Panc1 (cell line): Measurements from ENCODE around the gene ASIC1. TPM values are rescaled to one million over a fixed set of nuclear protein-coding genes. Genes with fewer than 3 reads are reported as not detected.

Source experiments
- ATAC-seq: fragments of 200-7000 bp; cut with Tn5 transposase; 2 replicates; pipeline ENCODE4 v1.9.1; 2020; ENCODE audit warnings: mild to moderate bottlenecking, moderate library complexity
- BruUV-seq: library from RNA; stranded (reverse); fragments of 400-500 nt; replicated peaks from 2 replicates; lab custom pipeline; 2021; lab: Mats Ljungman, UMichigan
- CTCF ChIA-PET: fragments of 300-600 bp; sonication (Branson Sonifier 250); formaldehyde crosslinking; loops from one replicate; lab custom pipeline; 2022; ENCODE audit warnings: antibody characterized with exemption; lab: Charles Lee
- POLR2A ChIA-PET: fragments of 300-600 bp; sonication (Branson Sonifier 250); formaldehyde crosslinking; loops from one replicate; lab custom pipeline; 2022; ENCODE audit warnings: antibody characterized with exemption; lab: Charles Lee
- DNase-seq: peaks from one replicate; pipeline ENCODE4 v3.0.0-alpha.2; 2010; ENCODE audit warnings: low read depth, low spot score
- H3K27ac ChIP-seq: 2 replicates; pipeline ENCODE4 v1.5.1; 2011; ENCODE audit warnings: mild to moderate bottlenecking, low read length, inconsistent platforms
- H3K27me3 ChIP-seq: fragments of 200-500 bp; sonication (Bioruptor generic); 2 replicates; pipeline ENCODE4 v1.6.0; 2014; ENCODE audit warnings: low read length, inconsistent platforms; ENCODE audit not compliant: control insufficient read depth, insufficient read depth
- H3K36me3 ChIP-seq: fragments of 200-500 bp; sonication (Bioruptor generic); 2 replicates; pipeline ENCODE4 v1.5.1; 2014; ENCODE audit warnings: inconsistent platforms, mild to moderate bottlenecking, low read length, moderate library complexity; ENCODE audit not compliant: control insufficient read depth, insufficient read depth
- H3K4me1 ChIP-seq: 2 replicates; pipeline ENCODE4 v1.5.1; 2011; ENCODE audit warnings: inconsistent platforms, mild to moderate bottlenecking, low read length, moderate library complexity; ENCODE audit not compliant: control insufficient read depth, insufficient read depth
- H3K4me3 ChIP-seq, 2 experiments: 2 replicates each; pipeline ENCODE4 v1.5.1; 2011 to 2012; ENCODE audit warnings: low read depth in 2 of 2, low read length in 2 of 2, mild to moderate bottlenecking in 2 of 2, inconsistent platforms in 1 of 2, moderate library complexity in 1 of 2
- H3K9me3 ChIP-seq: fragments of 200-500 bp; sonication (Bioruptor generic); 2 replicates; pipeline ENCODE4 v1.5.1; 2014; ENCODE audit warnings: low read depth, mild to moderate bottlenecking, inconsistent platforms, low read length, moderate library complexity; ENCODE audit not compliant: control insufficient read depth, insufficient read depth
- CTCF ChIP-seq: fragments of 450-650 bp; IDR thresholded peaks from 2 replicates; pipeline ENCODE4 v1.5.1; 2017; ENCODE audit warnings: mild to moderate bottlenecking
- POLR2AphosphoS5 ChIP-seq: IDR thresholded peaks from 2 replicates; pipeline ENCODE4 v1.6.1; 2012; ENCODE audit warnings: mild to moderate bottlenecking, low read depth, low read length, moderate library complexity
- REST ChIP-seq, 2 experiments: IDR thresholded peaks; 2 replicates each; pipeline ENCODE4 v1.6.1; 2011 to 2012; ENCODE audit warnings: low read depth in 2 of 2, control low read depth in 1 of 2, low read length in 1 of 2, mild to moderate bottlenecking in 1 of 2, moderate library complexity in 1 of 2; ENCODE audit not compliant: insufficient read depth in 1 of 2
- SIN3A ChIP-seq: IDR thresholded peaks from 2 replicates; pipeline ENCODE4 v1.6.1; 2012; ENCODE audit warnings: low read depth, mild to moderate bottlenecking, low read length, moderate library complexity, borderline replicate concordance; ENCODE audit not compliant: insufficient read depth
- TCF7L2 ChIP-seq: IDR thresholded peaks from 2 replicates; pipeline ENCODE4 v1.6.1; 2011; ENCODE audit warnings: mild to moderate bottlenecking, low read depth, low read length, inconsistent platforms
- in situ Hi-C: cut with HindIII; loops from 2 replicates; pipeline ENCODE4 v1.10.0; 2016; ENCODE audit warnings: low sequenced_read_pairs, low pct_unique_long_range_greater_than_20kb
- intact Hi-C: fragments of 100-400 bp; cut with micrococcal nuclease; formaldehyde crosslinking; loops from one replicate; pipeline ENCODE4 v1.10.0; 2022; ENCODE audit not compliant: unreplicated experiment
- total RNA-seq: library from RNA; stranded (reverse); gene quantifications from one replicate; pipeline ENCODE4 v1.2.1, GENCODE V29; 2021; ENCODE audit not compliant: unreplicated experiment

Gene ASIC1
- total RNA-seq, 1 experiment from 2014 or later, result 13.5 TPM

GRCh38 chr12:50069069-50069468, 11.7 kb downstream of the ASIC1 start:
- ChIA-PET POLR2A (no interaction called here), CTCF (interaction anchor here (0.7 to 3.3 kb wide), 3 partner anchors 13 to 102 kb away, joined by 5 to 30 read pairs (median 6); no protein-coding TSS in a partner anchor)
- H3K27me3 ChIP-seq, result no peaks in the 10 kb centered on the region
- no peak overlapping the region for H3K4me3 ChIP-seq
- intact Hi-C loops, result no loop called here
- no peak for TF ChIP-seq SIN3A
- no peak for TF ChIP-seq REST (IDR thresholded peaks at IDR 0.05; ENCODE audit: insufficient read depth in 1 of 2, low read depth in 2 of 2, low read length in 1 of 2)
- no peak for TF ChIP-seq TCF7L2
- TF ChIP-seq CTCF, result no peak
- no peak for TF ChIP-seq POLR2AphosphoS5
- H3K4me1 ChIP-seq, result 0 out of 2 replicates have a peak, but pooled peaks cover 3% of the 10 kb centered on the region
- no peaks in the 10 kb centered on the region for H3K36me3 ChIP-seq
- H3K9me3 ChIP-seq, result no peaks in the 10 kb centered on the region
- no peak for ATAC-seq
- no TSS peak for BruUV-seq
- in situ Hi-C loops, result no loop called here
- no peak overlapping the region for H3K27ac ChIP-seq
- DNase-seq, result no peak

GRCh38 chr12:50069539-50069938, 12.1 kb downstream of the ASIC1 start:
- in situ Hi-C loops (no loop called here), intact Hi-C loops (no loop called here)
- no peak overlapping the region for H3K4me3 ChIP-seq
- ATAC-seq, result no peak
- 0 out of 2 replicates have a peak, but pooled peaks cover 3% of the 10 kb centered on the region for H3K4me1 ChIP-seq
- no peak for TF ChIP-seq TCF7L2
- no peak for TF ChIP-seq POLR2AphosphoS5
- no peak for TF ChIP-seq REST (IDR thresholded peaks at IDR 0.05; ENCODE audit: insufficient read depth in 1 of 2, low read depth in 2 of 2, low read length in 1 of 2)
- no peak for TF ChIP-seq SIN3A
- TF ChIP-seq CTCF, result no peak
- H3K27ac ChIP-seq, result no peak overlapping the region
- no peak for DNase-seq
- H3K9me3 ChIP-seq, result no peaks in the 10 kb centered on the region
- H3K27me3 ChIP-seq, result no peaks in the 10 kb centered on the region
- BruUV-seq, result no TSS peak
- no peaks in the 10 kb centered on the region for H3K36me3 ChIP-seq
- ChIA-PET CTCF (interaction anchor here (0.7 to 3.3 kb wide), 3 partner anchors 13 to 102 kb away, joined by 5 to 30 read pairs (median 6); no protein-coding TSS in a partner anchor), POLR2A (no interaction called here)
